Right atrium auricular region (tissue), 2 donors: Measurements from ENCODE around the gene SCPEP1. TPM values are rescaled to one million over a fixed set of nuclear protein-coding genes. Genes with fewer than 3 reads are reported as not detected.
A peak's percentile ranks its signal among the peaks of the same experiment; 100 is the strongest.

ENCODE experiments used
- DNase-seq: peaks from one replicate; pipeline ENCODE4 v3.0.0-alpha.2; 2019; ENCODE audit warnings: low spot score
- H3K27ac ChIP-seq, 2 donors: fragments of 200-600 bp; sonication (generic); 1 replicate in 1 of 2; 2 replicates in 1 of 2; pipeline ENCODE4 v1.5.1; 2016 to 2019
- H3K27me3 ChIP-seq, 2 donors: fragments of 200-600 bp; sonication (generic); one replicate each; pipeline versions ENCODE4 v1.5.1 to v1.6.0; 2017 to 2019
- H3K36me3 ChIP-seq: fragments of 200-600 bp; sonication (generic); one replicate; pipeline ENCODE4 v1.5.1; 2016
- H3K4me1 ChIP-seq, 2 donors: fragments of 200-600 bp; sonication (generic); one replicate each; pipeline versions ENCODE4 v1.5.1 to v1.6.0; 2017 to 2019
- H3K4me3 ChIP-seq, 2 donors: fragments of 200-600 bp; sonication (generic); 1 replicate in 1 of 2; 2 replicates in 1 of 2; pipeline ENCODE4 v1.5.1; 2017 to 2019; ENCODE audit warnings: mild to moderate bottlenecking in 1 of 2, moderate library complexity in 1 of 2
- H3K9me3 ChIP-seq, 2 donors: fragments of 200-600 bp; sonication (generic); one replicate each; pipeline ENCODE4 v1.5.1; 2019
- CTCF ChIP-seq, 2 donors: fragments of 200-600 bp; sonication (generic); IDR thresholded peaks; one replicate each; pipeline ENCODE4 v1.5.1; 2019; ENCODE audit warnings: antibody characterized with exemption in 2 of 2
- total RNA-seq, 2 donors: library from RNA; depleted of rRNA; stranded (reverse); fragments of >200 nt; gene quantifications; one replicate each; pipeline ENCODE4 v1.1.0, GENCODE V29; 2016

SCPEP1 gene
- total RNA-seq, 2 donors from 2014 or later, result 42.3 to 54.2 TPM

GRCh38 chr17:57008958-57009357 is 31.0 kb downstream of the SCPEP1 start:
- no peaks in the 10 kb centered on the region for H3K27me3 ChIP-seq
- H3K36me3 ChIP-seq, result no peaks in the 10 kb centered on the region
- no peaks in the 10 kb centered on the region for H3K9me3 ChIP-seq
- H3K4me1 ChIP-seq, result no peaks in the 10 kb centered on the region
- no peak overlapping the region for H3K27ac ChIP-seq
- H3K4me3 ChIP-seq, result no peak overlapping the region
- TF ChIP-seq CTCF (IDR thresholded peaks at IDR 0.05), result no peak
- no peak for DNase-seq

- Histone ChIP-seq H3K27me3 (no peaks in the 10 kb centered on the region), H3K4me3 (no peak overlapping the region), H3K4me1 (no peaks in the 10 kb centered on the region), H3K9me3 (no peaks in the 10 kb centered on the region), H3K36me3 (no peaks in the 10 kb centered on the region), H3K27ac (no peak overlapping the region)
- peak; percentile 62 to 76 for TF ChIP-seq CTCF (IDR thresholded peaks at IDR 0.05)
- peak; percentile 67 for DNase-seq
These were observed 32.0 kb downstream of the SCPEP1 start for GRCh38 chr17:57009737-57010445.

GRCh38 chr17:57010487-57010886 is 32.6 kb downstream of the SCPEP1 start:
- H3K4me1 ChIP-seq, result no peaks in the 10 kb centered on the region
- TF ChIP-seq CTCF (IDR thresholded peaks at IDR 0.05), result no peak
- H3K27ac ChIP-seq, result no peak overlapping the region
- H3K4me3 ChIP-seq, result no peak overlapping the region
- H3K36me3 ChIP-seq, result no peaks in the 10 kb centered on the region
- H3K27me3 ChIP-seq, result no peaks in the 10 kb centered on the region
- no peaks in the 10 kb centered on the region for H3K9me3 ChIP-seq
- DNase-seq, result no peak

GRCh38 chr17:57011491-57012015 is 33.6 kb downstream of the SCPEP1 start:
- Histone ChIP-seq H3K36me3 (no peaks in the 10 kb centered on the region), H3K4me3 (no peak overlapping the region), H3K27ac (no peak overlapping the region), H3K9me3 (no peaks in the 10 kb centered on the region), H3K27me3 (no peaks in the 10 kb centered on the region), H3K4me1 (no peaks in the 10 kb centered on the region)
- TF ChIP-seq CTCF (IDR thresholded peaks at IDR 0.05), result no peak
- DNase-seq, result no peak

- no peaks in the 10 kb centered on the region for H3K9me3 ChIP-seq
- DNase-seq, result no peak
- TF ChIP-seq CTCF (IDR thresholded peaks at IDR 0.05), result no peak
- H3K27me3 ChIP-seq, result no peaks in the 10 kb centered on the region
- no peaks in the 10 kb centered on the region for H3K36me3 ChIP-seq
- H3K4me1 ChIP-seq, result no peaks in the 10 kb centered on the region
- H3K27ac ChIP-seq, result no peak overlapping the region
- H3K4me3 ChIP-seq, result no peak overlapping the region
These were observed 38.3 kb downstream of the SCPEP1 start for GRCh38 chr17:57016071-57016763.
